SK-N-MC (cell line): ENCODE results near the gene ATP10B.

Source experiments
- FOXP2 ChIP-seq: optimal IDR thresholded peaks from 2 replicates; pipeline ENCODE3; 2011; ENCODE audit warnings: mild to moderate bottlenecking, moderate library complexity; ENCODE audit not compliant: insufficient read depth; ENCODE audit errors: extremely low read length, control extremely low read depth
- POLR2AphosphoS5 ChIP-seq: IDR thresholded peaks from 2 replicates; pipeline ENCODE4 v1.6.1; 2012; ENCODE audit warnings: mild to moderate bottlenecking, low read depth, low read length, borderline replicate concordance

DNA sequence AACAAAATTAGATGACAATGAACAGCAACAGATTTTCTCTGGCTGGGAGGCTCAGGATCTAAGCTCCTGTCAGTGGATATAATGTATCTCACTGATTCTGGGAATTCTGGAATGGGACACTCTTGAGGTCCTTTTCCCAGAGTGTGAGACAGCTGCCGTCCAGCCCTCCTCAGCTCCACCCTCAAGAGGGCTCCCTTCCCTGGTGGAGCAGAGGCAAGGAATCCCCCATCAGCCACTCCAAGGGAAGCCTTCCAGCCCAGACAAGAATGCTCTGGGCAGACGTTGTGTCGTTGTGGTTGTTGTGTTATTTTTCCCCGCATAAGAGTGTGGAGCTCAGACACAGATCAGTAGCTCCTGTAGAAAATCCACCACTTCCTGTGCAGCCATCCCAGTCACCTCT lies 47.7 kb upstream of the ATP10B start:
- TF ChIP-seq FOXP2 (no peak), POLR2AphosphoS5 (no peak)
